Brain microvascular endothelial cell (primary cell): Measurements from ENCODE around the gene RNF130.

Experiments used
- DNase-seq: peaks from one replicate; pipeline ENCODE4 v3.0.0-alpha.2; 2020
- H3K27ac ChIP-seq: fragments of 250-450 bp; sonication (Bioruptor Pico); 2 replicates; pipeline ENCODE4 v1.5.1; 2020; ENCODE audit warnings: mild to moderate bottlenecking, moderate library complexity
- H3K27me3 ChIP-seq: fragments of 250-450 bp; sonication (Bioruptor Pico); replicated peaks from 2 replicates; pipeline ENCODE4 v1.5.1; 2020; ENCODE audit warnings: mild to moderate bottlenecking
- H3K36me3 ChIP-seq: fragments of 250-450 bp; sonication (Bioruptor Pico); replicated peaks from 2 replicates; pipeline ENCODE4 v1.5.1; 2020; ENCODE audit warnings: mild to moderate bottlenecking
- H3K4me3 ChIP-seq: 2 replicates; pipeline ENCODE4 v1.5.1; 2011; ENCODE audit warnings: low read depth, mild to moderate bottlenecking, control low read depth, low read length, moderate library complexity
- in situ Hi-C: cut with HindIII; loops from 2 replicates; pipeline ENCODE4 v1.10.0; 2017; ENCODE audit warnings: low sequenced_read_pairs, low pct_ligation_motif_present
- TF ChIP-seq, protein P1 (sequence below): IDR thresholded peaks from 2 replicates; pipeline ENCODE4 v1.5.1; 2011; ENCODE audit warnings: low read depth, mild to moderate bottlenecking, moderate library complexity, low read length, control low read depth, inconsistent platforms; ENCODE audit errors: missing control alignments

RNF130 gene

DNA sequence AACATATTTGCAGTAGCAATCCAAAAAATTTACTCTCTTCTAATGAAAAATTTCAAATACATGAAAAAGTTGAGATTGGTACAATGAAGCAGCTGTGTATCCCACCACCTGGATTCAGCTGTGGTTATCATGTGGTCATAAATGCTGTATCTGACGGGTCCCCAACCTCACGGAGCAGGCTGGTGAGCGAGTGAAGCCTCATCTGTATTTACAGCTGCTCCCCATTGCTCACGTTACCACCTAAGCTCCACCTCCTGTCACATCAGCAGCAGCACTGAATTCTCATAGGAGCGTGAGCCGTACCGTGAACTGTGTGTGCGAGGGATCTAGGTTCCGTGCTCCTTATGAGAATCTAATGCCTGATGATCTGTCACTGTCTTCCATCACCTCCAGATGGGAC is 6.8 kb upstream of the RNF130 start:
- H3K36me3 ChIP-seq = no peaks in the 10 kb centered on the region
- no peak for DNase-seq
- H3K4me3 ChIP-seq = no peak overlapping the region
- TF ChIP-seq, protein P1, sequence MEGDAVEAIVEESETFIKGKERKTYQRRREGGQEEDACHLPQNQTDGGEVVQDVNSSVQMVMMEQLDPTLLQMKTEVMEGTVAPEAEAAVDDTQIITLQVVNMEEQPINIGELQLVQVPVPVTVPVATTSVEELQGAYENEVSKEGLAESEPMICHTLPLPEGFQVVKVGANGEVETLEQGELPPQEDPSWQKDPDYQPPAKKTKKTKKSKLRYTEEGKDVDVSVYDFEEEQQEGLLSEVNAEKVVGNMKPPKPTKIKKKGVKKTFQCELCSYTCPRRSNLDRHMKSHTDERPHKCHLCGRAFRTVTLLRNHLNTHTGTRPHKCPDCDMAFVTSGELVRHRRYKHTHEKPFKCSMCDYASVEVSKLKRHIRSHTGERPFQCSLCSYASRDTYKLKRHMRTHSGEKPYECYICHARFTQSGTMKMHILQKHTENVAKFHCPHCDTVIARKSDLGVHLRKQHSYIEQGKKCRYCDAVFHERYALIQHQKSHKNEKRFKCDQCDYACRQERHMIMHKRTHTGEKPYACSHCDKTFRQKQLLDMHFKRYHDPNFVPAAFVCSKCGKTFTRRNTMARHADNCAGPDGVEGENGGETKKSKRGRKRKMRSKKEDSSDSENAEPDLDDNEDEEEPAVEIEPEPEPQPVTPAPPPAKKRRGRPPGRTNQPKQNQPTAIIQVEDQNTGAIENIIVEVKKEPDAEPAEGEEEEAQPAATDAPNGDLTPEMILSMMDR = no peak
- H3K27me3 ChIP-seq = no peaks in the 10 kb centered on the region
- no peak overlapping the region for H3K27ac ChIP-seq
- in situ Hi-C loops = no loop called here

DNA sequence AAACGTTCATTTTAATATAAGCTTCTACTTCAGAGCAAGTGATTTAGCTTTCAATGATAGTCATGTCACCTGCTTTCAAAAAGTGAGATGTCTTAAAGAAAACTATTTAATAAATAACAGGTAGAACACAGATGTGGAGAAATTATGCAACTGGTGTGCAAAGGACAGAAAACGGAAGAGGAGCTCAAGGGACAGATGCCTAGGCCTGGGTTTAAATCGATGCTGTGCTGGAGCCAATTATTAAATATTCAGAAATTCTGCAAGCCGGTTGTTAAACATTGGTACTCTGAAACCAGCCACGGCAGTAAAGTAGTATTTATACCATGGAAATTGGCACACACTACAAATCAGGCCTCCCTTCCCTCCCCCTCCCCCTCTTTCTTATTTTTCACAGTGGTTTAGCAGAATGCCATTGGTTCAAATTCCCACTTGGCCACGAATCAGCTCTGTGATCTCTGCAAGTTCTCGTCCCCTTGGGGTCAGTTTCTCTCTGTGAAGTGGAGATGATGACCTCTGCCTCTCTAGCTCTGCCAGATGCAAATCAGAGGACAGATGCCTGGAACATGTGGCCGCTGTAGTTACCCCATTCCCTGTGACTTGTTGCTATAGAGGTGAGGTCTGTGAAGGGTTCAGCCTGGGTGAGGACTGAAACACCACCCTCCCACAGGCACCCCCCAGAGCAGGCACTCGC is 6.2 kb upstream of the RNF130 start:
- Histone ChIP-seq H3K27ac (no peak overlapping the region), H3K36me3 (no peaks in the 10 kb centered on the region), H3K4me3 (no peak overlapping the region), H3K27me3 (no peaks in the 10 kb centered on the region)
- DNase-seq = no peak
- in situ Hi-C loops = no loop called here
- TF ChIP-seq, protein P1 = no peak

DNA sequence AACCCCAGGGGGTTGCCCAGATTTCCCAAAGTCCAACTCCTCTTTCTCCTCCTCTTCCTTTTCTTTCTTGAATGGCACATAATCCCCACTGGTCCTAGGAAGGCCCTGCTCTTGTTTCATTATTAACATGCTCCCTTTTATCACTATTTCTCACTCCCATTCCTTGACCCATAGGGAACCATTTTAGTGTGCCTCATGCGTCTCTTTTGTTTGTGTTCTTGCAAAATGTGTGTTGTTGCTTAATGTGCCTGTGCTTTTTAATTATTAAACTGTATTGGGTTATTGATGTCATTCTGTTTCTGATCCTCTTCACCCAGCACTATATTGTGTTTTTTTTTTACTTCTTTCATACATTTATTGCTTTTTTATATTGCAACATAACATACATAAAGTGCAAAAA is 4.1 kb upstream of the RNF130 start:
- no peak for DNase-seq
- H3K4me3 ChIP-seq = no peak overlapping the region
- no peaks in the 10 kb centered on the region for H3K36me3 ChIP-seq
- in situ Hi-C loops = no loop called here
- TF ChIP-seq, protein P1 = no peak
- H3K27me3 ChIP-seq = no peaks in the 10 kb centered on the region
- no peak overlapping the region for H3K27ac ChIP-seq

DNA sequence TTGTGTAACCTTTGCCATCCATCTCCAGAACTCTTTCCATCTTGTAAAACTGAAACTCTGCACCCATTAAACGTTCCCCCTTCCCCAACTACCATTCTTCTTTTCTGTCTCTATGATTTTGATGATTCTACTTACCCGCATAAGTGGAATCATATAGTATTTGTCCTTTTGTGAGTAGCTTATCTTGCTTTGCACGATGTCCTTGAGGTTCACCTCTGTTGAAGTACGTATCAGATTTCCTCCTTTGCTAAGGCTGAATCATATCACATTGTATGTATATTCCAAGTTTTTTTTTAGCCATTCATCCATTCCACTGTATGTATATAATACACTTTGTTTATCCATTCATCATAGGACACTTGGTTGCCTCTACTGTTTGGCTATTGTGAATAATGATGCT is 2.9 kb upstream of the RNF130 start:
- Histone ChIP-seq H3K36me3 (no peaks in the 10 kb centered on the region), H3K4me3 (no peak overlapping the region), H3K27ac (no peak overlapping the region), H3K27me3 (no peaks in the 10 kb centered on the region)
- in situ Hi-C loops = no loop called here
- TF ChIP-seq, protein P1 = no peak
- no peak for DNase-seq

DNA sequence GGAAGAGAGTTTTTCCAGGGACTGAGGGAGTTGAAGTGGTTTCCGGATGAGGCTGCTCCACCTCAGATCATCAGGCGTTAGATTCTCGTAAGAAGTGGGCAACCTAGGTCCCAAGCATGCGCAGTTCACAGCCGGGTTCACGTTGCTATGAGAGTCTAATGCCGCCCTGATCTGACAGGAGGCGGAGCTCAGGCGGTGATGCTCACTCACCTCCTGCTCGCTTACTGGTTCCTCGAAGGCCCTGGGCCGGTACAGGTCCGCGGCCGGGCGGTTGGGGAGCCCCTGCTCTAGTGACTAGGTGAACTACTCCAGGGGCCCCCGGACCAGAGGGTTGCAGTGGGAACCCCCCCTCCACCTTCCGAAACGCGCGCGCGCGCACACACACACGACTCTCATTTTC is 997 bp upstream of the RNF130 start:
- no peak overlapping the region for H3K27ac ChIP-seq
- H3K4me3 ChIP-seq = no peak overlapping the region
- no peaks in the 10 kb centered on the region for H3K27me3 ChIP-seq
- H3K36me3 ChIP-seq = no peaks in the 10 kb centered on the region
- TF ChIP-seq, protein P1 = no peak
- in situ Hi-C loops = no loop called here
- DNase-seq = no peak

DNA sequence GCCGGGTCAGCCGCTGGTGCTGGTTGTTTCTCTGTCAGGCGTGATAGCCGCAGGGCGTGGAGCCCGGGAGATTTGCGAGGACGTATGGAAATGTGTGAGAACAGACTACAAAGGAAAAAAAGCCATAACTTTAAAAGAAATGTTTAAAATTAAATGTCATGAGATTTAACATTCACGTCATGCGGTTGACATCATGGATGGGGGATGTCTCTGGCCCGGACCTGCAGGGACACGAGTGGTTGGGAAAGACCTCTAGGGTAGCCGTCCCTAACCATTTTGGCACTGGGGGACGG is 643 bp upstream of the RNF130 start:
- DNase-seq = no peak
- no peak overlapping the region for H3K27ac ChIP-seq
- H3K4me3 ChIP-seq = no peak overlapping the region

More for the DNA sequence above, 643 bp upstream of the RNF130 start:
- Histone ChIP-seq H3K36me3 (no peaks in the 10 kb centered on the region), H3K27me3 (no peaks in the 10 kb centered on the region)
- in situ Hi-C loops = no loop called here
- TF ChIP-seq, protein P1 = no peak
